Type B pancreatic cell (in vitro differentiated cells): Measurements from ENCODE around the gene CD79A. TPM values are rescaled to one million over a fixed set of nuclear protein-coding genes. Genes with fewer than 3 reads are reported as not detected.

ENCODE experiments used
- DNase-seq: peaks from one replicate; pipeline ENCODE4 v3.0.0; 2021; ENCODE audit warnings: mixed read lengths; ENCODE audit not compliant: unreplicated experiment; ENCODE audit errors: extremely low spot score
- H3K27ac Mint-ChIP-seq: 2 replicates; pipeline ENCODE4 v1.8.0; 2021; ENCODE audit warnings: mild to moderate bottlenecking, mixed read lengths
- H3K27me3 Mint-ChIP-seq: 2 replicates; pipeline ENCODE4 v1.8.0; 2021; ENCODE audit warnings: mixed read lengths
- H3K36me3 Mint-ChIP-seq: 2 replicates; pipeline ENCODE4 v1.8.0; 2021; ENCODE audit warnings: mixed read lengths
- H3K4me1 Mint-ChIP-seq: one replicate; pipeline ENCODE4 v1.8.0; 2021; ENCODE audit warnings: mixed read lengths; ENCODE audit not compliant: unreplicated experiment
- H3K4me3 Mint-ChIP-seq: 2 replicates; pipeline ENCODE4 v1.8.0; 2021; ENCODE audit warnings: mild to moderate bottlenecking, mixed read lengths
- H3K9me3 Mint-ChIP-seq: 2 replicates; pipeline ENCODE4 v1.8.0; 2021; ENCODE audit warnings: mixed read lengths
- CTCF ChIP-seq: fragments of 200-600 bp; sonication (generic); conservative IDR thresholded peaks from 2 replicates; pipeline ENCODE4 v1.5.0; 2021; ENCODE audit warnings: antibody characterized with exemption, mild to moderate bottlenecking
- total RNA-seq: library from RNA; stranded (reverse); gene quantifications from 2 replicates; pipeline ENCODE4 v1.2.1, GENCODE V29; 2021; ENCODE audit warnings: low replicate concordance

Gene CD79A
- total RNA-seq, 1 donor from 2014 or later, result 0.48 TPM

- no peak for TF ChIP-seq CTCF
- no peak for DNase-seq
- Mint-ChIP-seq H3K4me1 (peaks cover 24% of the 10 kb centered on the region), H3K27ac (peak overlapping the region; percentile 91), H3K9me3 (no peaks in the 10 kb centered on the region), H3K27me3 (peaks cover 13% of the 10 kb centered on the region), H3K36me3 (peaks cover 36% of the 10 kb centered on the region), H3K4me3 (peak overlapping the region; percentile 95)
Measured at GRCh38 chr19:41860419-41861115, 16.5 kb upstream of the CD79A start.

- peaks cover 36% of the 10 kb centered on the region for H3K36me3 Mint-ChIP-seq
- peak overlapping the region; percentile 95 for H3K4me3 Mint-ChIP-seq
- no peak for TF ChIP-seq CTCF
- H3K27ac Mint-ChIP-seq, result peak overlapping the region; percentile 91
- H3K27me3 Mint-ChIP-seq, result peaks cover 8% of the 10 kb centered on the region
- no peaks in the 10 kb centered on the region for H3K9me3 Mint-ChIP-seq
- no peak for DNase-seq
- peaks cover 24% of the 10 kb centered on the region for H3K4me1 Mint-ChIP-seq
Measured at GRCh38 chr19:41861116-41861768, 15.8 kb upstream of the CD79A start.

DNA sequence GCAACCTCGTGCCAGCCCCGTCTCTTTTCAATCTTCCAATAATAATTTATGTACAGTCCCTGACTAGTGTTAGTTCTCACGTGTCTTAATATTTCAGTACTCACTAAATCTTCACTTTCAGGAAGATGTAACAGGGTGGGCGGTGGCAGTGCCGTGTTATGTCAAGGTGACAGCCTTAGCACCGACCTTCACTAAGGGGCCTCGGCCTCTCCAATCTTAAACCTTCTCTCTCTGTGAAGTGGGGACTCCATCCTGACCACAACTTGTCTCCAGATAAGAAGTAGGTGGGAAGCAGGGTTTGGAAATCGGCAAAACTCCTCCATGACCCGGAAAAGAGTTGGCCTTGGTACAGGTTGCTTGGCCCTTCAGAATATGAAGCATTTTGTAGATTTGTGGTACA is 15.2 kb upstream of the CD79A start:
- Mint-ChIP-seq H3K9me3 (no peaks in the 10 kb centered on the region), H3K36me3 (peaks cover 36% of the 10 kb centered on the region), H3K4me1 (peaks cover 24% of the 10 kb centered on the region), H3K27me3 (peaks cover 6% of the 10 kb centered on the region), H3K4me3 (peak overlapping the region; percentile 95), H3K27ac (peak overlapping the region; percentile 91)
- DNase-seq, result no peak
- no peak for TF ChIP-seq CTCF

GRCh38 chr19:41862445-41862986 is 14.6 kb upstream of the CD79A start:
- peak overlapping the region; percentile 95 for H3K4me3 Mint-ChIP-seq
- H3K9me3 Mint-ChIP-seq, result no peaks in the 10 kb centered on the region
- no peak for TF ChIP-seq CTCF
- DNase-seq, result no peak
- no peaks in the 10 kb centered on the region for H3K27me3 Mint-ChIP-seq
- H3K4me1 Mint-ChIP-seq, result peaks cover 24% of the 10 kb centered on the region
- H3K36me3 Mint-ChIP-seq, result peaks cover 36% of the 10 kb centered on the region
- peak overlapping the region; percentile 91 for H3K27ac Mint-ChIP-seq

- no peaks in the 10 kb centered on the region for H3K27me3 Mint-ChIP-seq
- H3K4me3 Mint-ChIP-seq, result peak overlapping the region; percentile 95
- H3K9me3 Mint-ChIP-seq, result no peaks in the 10 kb centered on the region
- peaks cover 42% of the 10 kb centered on the region for H3K36me3 Mint-ChIP-seq
- H3K4me1 Mint-ChIP-seq, result peaks cover 30% of the 10 kb centered on the region
- no peak for DNase-seq
- no peak for TF ChIP-seq CTCF
- peak overlapping the region; percentile 80 for H3K27ac Mint-ChIP-seq
Measured at GRCh38 chr19:41863209-41863931, 13.7 kb upstream of the CD79A start.
